IMR-90 (cell line): ENCODE measurements around the gene BUD23. TPM values are rescaled to one million over a fixed set of nuclear protein-coding genes. Genes with fewer than 3 reads are reported as not detected.
A peak's percentile ranks its signal among the peaks of the same experiment; 100 is the strongest.

Experiments
- ATAC-seq: fragments of 200-7000 bp; cut with Tn5 transposase; 2 replicates; pipeline ENCODE4 v1.9.1; 2020; ENCODE audit warnings: low read depth, mild to moderate bottlenecking, moderate library complexity
- BruUV-seq: library from RNA; stranded (reverse); fragments of 400-500 nt; replicated peaks from 2 replicates; lab custom pipeline; 2021; lab: Mats Ljungman, UMichigan
- CTCF ChIA-PET: fragments of 300-600 bp; formaldehyde crosslinking; extraction: SDS; loops from one replicate; lab custom pipeline; 2021; ENCODE audit warnings: antibody characterized with exemption; lab: Yijun Ruan, JAX
- POLR2A ChIA-PET: fragments of 300-600 bp; sonication (Branson Sonifier 250); formaldehyde crosslinking; loops from one replicate; lab custom pipeline; 2022; ENCODE audit warnings: antibody characterized with exemption; ENCODE audit not compliant: unreplicated experiment; lab: Charles Lee
- DNase-seq: peaks from one replicate; pipeline ENCODE4 v3.0.0; 2013
- H2AFZ ChIP-seq: replicated peaks from 2 replicates; pipeline ENCODE3; 2013; ENCODE audit warnings: low read length, mild to moderate bottlenecking; ENCODE audit not compliant: poor library complexity
- H2AK5ac ChIP-seq: 2 replicates; pipeline ENCODE4 v1.6.1; 2013; ENCODE audit warnings: low read depth, low read length, inconsistent platforms
- H2AK9ac ChIP-seq: replicated peaks from 2 replicates; pipeline ENCODE3; 2013; ENCODE audit warnings: mild to moderate bottlenecking, low read depth, low read length, moderate library complexity; ENCODE audit not compliant: poor library complexity
- H2BK120ac ChIP-seq: 2 replicates; pipeline ENCODE4 v1.6.1; 2013; ENCODE audit warnings: low read depth, low read length, inconsistent platforms
- H2BK15ac ChIP-seq: 3 replicates; pipeline ENCODE4 v1.6.1; 2013; ENCODE audit warnings: low read depth, low read length, inconsistent platforms
- H2BK20ac ChIP-seq: 2 replicates; pipeline ENCODE4 v1.6.1; 2013; ENCODE audit warnings: low read depth, mild to moderate bottlenecking, inconsistent platforms, low read length, moderate library complexity
- H2BK5ac ChIP-seq: 2 replicates; pipeline ENCODE4 v1.6.1; 2013; ENCODE audit warnings: mild to moderate bottlenecking, low read depth, low read length, inconsistent platforms; ENCODE audit not compliant: poor library complexity, severe bottlenecking
- H3K14ac ChIP-seq: replicated peaks from 2 replicates; pipeline ENCODE4 v1.6.1; 2013; ENCODE audit warnings: low read depth, low read length, inconsistent platforms
- H3K18ac ChIP-seq: 2 replicates; pipeline ENCODE4 v1.6.1; 2013; ENCODE audit warnings: low read depth, low read length, control low read depth
- H3K23ac ChIP-seq: 2 replicates; pipeline ENCODE4 v1.6.1; 2013; ENCODE audit warnings: low read depth, low read length, inconsistent platforms
- H3K27ac ChIP-seq: 2 replicates; pipeline ENCODE4 v1.5.1; 2013; ENCODE audit warnings: mild to moderate bottlenecking, control low read depth, low read length; ENCODE audit not compliant: insufficient read depth
- H3K27me3 ChIP-seq: 2 replicates; pipeline ENCODE4 v1.6.1; 2013; ENCODE audit warnings: low read length; ENCODE audit not compliant: control insufficient read depth, insufficient read depth
- H3K36me3 ChIP-seq: 2 replicates; pipeline ENCODE4 v1.6.1; 2013; ENCODE audit warnings: low read length, mixed read lengths; ENCODE audit not compliant: control insufficient read depth, insufficient read depth
- H3K4ac ChIP-seq: 2 replicates; pipeline ENCODE4 v1.6.1; 2013; ENCODE audit warnings: low read depth, low read length, inconsistent platforms
- H3K4me1 ChIP-seq: 2 replicates; pipeline ENCODE4 v1.6.1; 2013; ENCODE audit warnings: low read length, mixed read lengths; ENCODE audit not compliant: control insufficient read depth, insufficient read depth
- H3K4me2 ChIP-seq: 2 replicates; pipeline ENCODE4 v1.6.1; 2013; ENCODE audit warnings: low read depth, mild to moderate bottlenecking, control low read depth, low read length, moderate library complexity
- H3K4me3 ChIP-seq: 2 replicates; pipeline ENCODE4 v1.5.1; 2013; ENCODE audit warnings: low read depth, mild to moderate bottlenecking, control low read depth, low read length, moderate library complexity; ENCODE audit not compliant: insufficient read depth
- H3K56ac ChIP-seq: 2 replicates; pipeline ENCODE4 v1.6.1; 2013; ENCODE audit warnings: low read length, inconsistent platforms; ENCODE audit not compliant: insufficient read depth; ENCODE audit errors: extremely low read depth
- H3K79me1 ChIP-seq, 2 experiments: 2 replicates each; pipeline ENCODE4 v1.6.1; 2013; ENCODE audit warnings: low read length in 2 of 2, inconsistent platforms in 1 of 2, low read depth in 1 of 2
- H3K9ac ChIP-seq: 2 replicates; pipeline ENCODE4 v1.6.1; 2013; ENCODE audit warnings: low read depth, low read length, control low read depth
- H3K9me1 ChIP-seq: 2 replicates; pipeline ENCODE4 v1.6.1; 2013; ENCODE audit warnings: low read length, inconsistent platforms; ENCODE audit not compliant: insufficient read depth
- H3K9me3 ChIP-seq: 2 replicates; pipeline ENCODE4 v1.6.1; 2013; ENCODE audit warnings: low read length; ENCODE audit not compliant: control insufficient read depth, insufficient read depth
- H4K20me1 ChIP-seq: 2 replicates; pipeline ENCODE4 v1.6.1; 2013; ENCODE audit warnings: low read length, inconsistent platforms; ENCODE audit not compliant: insufficient read depth
- H4K5ac ChIP-seq: 2 replicates; pipeline ENCODE4 v1.6.1; 2013; ENCODE audit warnings: mild to moderate bottlenecking, low read depth, low read length, control low read depth
- H4K8ac ChIP-seq, 2 experiments: 2 replicates each; pipeline ENCODE4 v1.6.1; 2013; ENCODE audit warnings: low read depth in 2 of 2, low read length in 2 of 2, control low read depth in 1 of 2, inconsistent platforms in 1 of 2
- H4K91ac ChIP-seq: 2 replicates; pipeline ENCODE4 v1.6.1; 2013; ENCODE audit warnings: low read depth, low read length, inconsistent platforms; ENCODE audit not compliant: insufficient read depth
- BHLHE40 ChIP-seq: fragments of 150-350 bp; IDR thresholded peaks from 2 replicates; pipeline ENCODE4 v1.6.1; 2016; ENCODE audit warnings: mild to moderate bottlenecking, low read depth, low read length
- CHD1 ChIP-seq: IDR thresholded peaks from 2 replicates; pipeline ENCODE4 v1.6.1; 2012; ENCODE audit warnings: low read depth, low read length, improper control_type of control experiment
- FOS ChIP-seq: fragments of 150-350 bp; IDR thresholded peaks from 2 replicates; pipeline ENCODE4 v1.6.1; 2016; ENCODE audit warnings: low read depth, low read length
- MAFK ChIP-seq: IDR thresholded peaks from 2 replicates; pipeline ENCODE4 v1.6.1; 2012; ENCODE audit warnings: low read depth, low read length, improper control_type of control experiment
- NFE2L2 ChIP-seq: fragments of 150-350 bp; IDR thresholded peaks from 2 replicates; pipeline ENCODE4 v1.6.1; 2016; ENCODE audit warnings: low read depth, mild to moderate bottlenecking, low read length
- POLR2A ChIP-seq: IDR thresholded peaks from 2 replicates; pipeline ENCODE4 v1.6.1; 2012; ENCODE audit warnings: mild to moderate bottlenecking, low read depth, low read length
- RAD21 ChIP-seq: IDR thresholded peaks from 2 replicates; pipeline ENCODE4 v1.6.1; 2012; ENCODE audit warnings: low read length, improper control_type of control experiment
- RCOR1 ChIP-seq: IDR thresholded peaks from 2 replicates; pipeline ENCODE4 v1.6.1; 2012; ENCODE audit warnings: mild to moderate bottlenecking, low read length, improper control_type of control experiment; ENCODE audit not compliant: insufficient replicate concordance
- RFX5 ChIP-seq: IDR thresholded peaks from 2 replicates; pipeline ENCODE4 v1.8.0; 2012; ENCODE audit warnings: low read depth, mild to moderate bottlenecking, low read length, moderate library complexity
- WGBS, 2 experiments: methylation state at CpG; one replicate each; pipeline versions ENCODE4 v1.1.5 to v1.1.7; 2013; ENCODE audit warnings: missing lambda C conversion rate in 2 of 2; ENCODE audit not compliant: insufficient read length in 1 of 2; ENCODE audit errors: extremely low coverage in 2 of 2; 5-methylcytosine and 5-hydroxymethylcytosine counted together
- dilution Hi-C: fragments of 300-500 bp; cut with HindIII; formaldehyde crosslinking; loops from one replicate; pipeline ENCODE4 v1.14.3; 2018; ENCODE audit warnings: low sequenced_read_pairs; ENCODE audit not compliant: unreplicated experiment
- in situ Hi-C: fragments of 300-500 bp; cut with MboI; formaldehyde crosslinking; loops from 3 replicates; pipeline ENCODE4 v1.14.3; 2019; ENCODE audit warnings: low sequenced_read_pairs, inconsistent platforms, mixed read lengths
- intact Hi-C: fragments of 100-400 bp; cut with micrococcal nuclease; formaldehyde crosslinking; loops from 2 replicates; pipeline ENCODE4 v1.10.0; 2022
- polyA plus RNA-seq, 3 experiments: library from polyadenylated mRNA; depleted of rRNA; stranded (reverse); fragments of >200 nt; gene quantifications; 2 replicates each; pipeline ENCODE4 v1.2.3, GENCODE V29; 2012; ENCODE audit warnings: low replicate concordance in 1 of 3
- total RNA-seq: library from RNA; depleted of rRNA; stranded (reverse); fragments of >200 nt; gene quantifications from 2 replicates; pipeline ENCODE4 v1.2.3, GENCODE V29; 2012
- TF ChIP-seq, protein P1 (sequence below): fragments of 150-350 bp; IDR thresholded peaks from 2 replicates; pipeline ENCODE4 v1.6.1; 2016; ENCODE audit warnings: low read depth, mild to moderate bottlenecking, low read length, moderate library complexity, borderline replicate concordance

Gene BUD23
- total and polyA plus RNA-seq, 2 of the 4 experiments (the other 2 are of a cell fraction), result 35.7 to 65.2 TPM

DNA sequence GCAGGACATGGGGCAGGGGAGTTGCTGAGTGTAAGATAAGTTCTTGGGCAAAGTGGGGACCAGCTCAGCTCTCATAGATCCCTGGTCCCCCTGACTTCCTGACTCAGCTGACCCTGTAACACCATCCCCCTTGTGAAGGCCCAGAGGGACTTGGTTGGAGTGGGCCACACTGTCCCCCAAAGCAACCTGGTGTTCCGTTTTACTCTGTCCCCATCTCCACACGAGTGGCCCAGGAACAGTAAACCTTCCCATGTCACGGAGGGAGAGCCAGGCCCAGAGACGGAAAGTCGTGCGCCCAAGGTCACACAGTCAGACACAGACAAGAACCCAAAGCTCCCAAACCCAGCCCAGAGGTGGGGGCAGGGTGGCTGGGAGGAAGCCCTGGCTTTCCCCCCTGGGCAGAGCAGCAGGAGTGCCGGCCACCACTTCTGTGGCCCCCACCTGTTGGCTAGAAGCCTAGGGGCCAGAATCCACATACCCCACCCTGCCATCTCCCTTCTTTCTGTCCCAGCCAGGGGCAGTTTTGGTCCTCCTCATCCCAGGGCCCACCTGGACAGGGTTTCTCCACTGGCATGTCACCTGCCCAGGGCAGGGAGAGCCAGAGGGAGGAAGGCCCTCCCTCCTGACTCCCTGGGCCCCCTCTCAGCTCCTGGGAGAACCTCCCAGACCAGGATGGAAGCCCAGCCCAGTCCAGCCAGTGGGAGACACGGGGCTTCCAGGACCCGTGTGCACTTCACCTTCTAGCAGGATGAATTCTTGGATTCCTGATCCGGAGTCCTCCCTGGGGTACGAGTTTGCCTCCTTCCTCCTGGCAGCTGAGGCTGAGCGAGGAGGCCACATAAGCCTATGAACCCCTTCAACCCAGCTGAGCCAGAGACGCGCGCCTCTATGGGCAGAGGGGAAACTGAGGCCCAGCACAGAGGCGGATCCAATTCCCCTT, 36.3 kb upstream of the BUD23 start (continued):
- TF ChIP-seq CHD1 (no peak), RFX5 (no peak)

DNA sequence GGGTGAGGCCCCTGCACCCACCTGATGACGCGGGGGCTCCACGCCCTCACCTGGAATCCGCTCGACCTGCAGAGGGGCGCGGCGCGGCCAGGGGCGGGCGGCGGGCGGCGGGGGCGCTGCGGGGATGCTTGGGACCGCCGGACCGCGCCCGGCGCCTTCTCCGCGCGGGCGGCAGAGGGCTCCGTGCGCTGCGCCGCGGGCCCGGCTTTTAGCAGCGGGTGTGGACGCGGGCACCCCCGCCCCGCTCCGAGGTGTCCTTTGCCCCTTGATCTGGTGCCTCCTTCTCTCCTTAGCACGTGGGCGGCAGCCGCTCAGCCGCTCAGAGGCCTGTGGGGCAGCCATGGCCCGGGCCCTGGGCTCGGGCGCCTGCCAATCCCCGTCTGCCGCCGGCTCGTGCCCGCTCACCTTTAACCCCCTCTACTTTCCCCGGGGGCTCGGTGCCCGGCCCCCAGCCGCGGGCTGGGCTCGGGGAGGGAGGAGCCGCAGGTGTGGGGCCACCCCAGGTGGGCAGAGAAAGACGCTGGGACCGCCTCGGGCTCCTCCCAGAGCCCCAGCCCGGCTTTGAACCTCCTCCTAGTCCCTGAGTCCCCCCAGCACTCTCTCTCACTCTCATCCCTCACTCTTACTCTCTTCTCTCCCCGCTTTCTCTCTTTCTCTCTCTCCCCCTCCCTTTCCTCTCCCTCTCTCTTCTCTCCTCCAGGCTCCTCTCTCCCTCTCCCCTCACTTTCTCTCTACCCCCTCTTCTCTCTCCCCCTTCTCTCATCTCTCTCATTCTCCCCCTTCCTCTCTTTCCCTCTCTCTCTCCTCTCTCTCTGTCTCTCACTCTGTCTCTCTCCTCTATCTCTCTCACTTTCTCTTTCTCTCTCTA, 35.4 kb upstream of the BUD23 start:
- Histone ChIP-seq H2AFZ (peak overlapping the region; percentile 71), H3K4me2 (peak overlapping the region; percentile 40; the same call in 1 of the 2 replicates), H2BK15ac (no peak overlapping the region), H3K4me1 (no peaks in the 10 kb centered on the region; the same call in 1 of the 2 replicates), H2BK5ac (no peak overlapping the region), H4K8ac (no peak overlapping the region), H3K18ac (no peak overlapping the region), H3K14ac (no peak overlapping the region), H3K23ac (no peak overlapping the region), H2AK5ac (no peak overlapping the region), H3K9me1 (no peaks in the 10 kb centered on the region), H3K9me3 (no peaks in the 10 kb centered on the region), H3K27ac (no peak overlapping the region), H3K4me3 (peak overlapping the region; percentile 24; the same call in 1 of the 2 replicates), H3K79me1 (no peaks in the 10 kb centered on the region), H4K5ac (no peak overlapping the region), H2BK120ac (no peak overlapping the region), H3K4ac (no peak overlapping the region), H2BK20ac (no peak overlapping the region), H3K56ac (no peak overlapping the region), H3K9ac (no peak overlapping the region), H4K91ac (no peak overlapping the region), H3K27me3 (peaks cover 81% of the 10 kb centered on the region), H2AK9ac (no peak overlapping the region), H3K36me3 (no peaks in the 10 kb centered on the region), H4K20me1 (no peaks in the 10 kb centered on the region)
- ATAC-seq, result peak; percentile 74
- DNase-seq, result no peak
- in situ Hi-C loops, result no loop called here
- TF ChIP-seq, protein P1, sequence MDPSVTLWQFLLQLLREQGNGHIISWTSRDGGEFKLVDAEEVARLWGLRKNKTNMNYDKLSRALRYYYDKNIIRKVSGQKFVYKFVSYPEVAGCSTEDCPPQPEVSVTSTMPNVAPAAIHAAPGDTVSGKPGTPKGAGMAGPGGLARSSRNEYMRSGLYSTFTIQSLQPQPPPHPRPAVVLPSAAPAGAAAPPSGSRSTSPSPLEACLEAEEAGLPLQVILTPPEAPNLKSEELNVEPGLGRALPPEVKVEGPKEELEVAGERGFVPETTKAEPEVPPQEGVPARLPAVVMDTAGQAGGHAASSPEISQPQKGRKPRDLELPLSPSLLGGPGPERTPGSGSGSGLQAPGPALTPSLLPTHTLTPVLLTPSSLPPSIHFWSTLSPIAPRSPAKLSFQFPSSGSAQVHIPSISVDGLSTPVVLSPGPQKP, result no peak
- TF ChIP-seq POLR2A, result no peak
- TF ChIP-seq NFE2L2, result no peak
- TF ChIP-seq FOS, result no peak
- no peak for TF ChIP-seq RFX5
- no peak for TF ChIP-seq MAFK
- TF ChIP-seq RCOR1, result no peak
- no peak for TF ChIP-seq RAD21
- no peak for TF ChIP-seq CHD1
- TF ChIP-seq BHLHE40, result no peak
- intact Hi-C loops, result no loop called here
- ChIA-PET CTCF (no interaction called here), POLR2A (no interaction called here)
- 1% methylated on average over 18 of the region's 62 CpGs; no CpG with 5 or more reads in 1 of the 2 experiments for WGBS, 2 experiments
- no TSS peak for BruUV-seq
- dilution Hi-C loops, result no loop called here
